ENCODE measurements around the gene LINGO4.

LINGO4 gene

DNA sequence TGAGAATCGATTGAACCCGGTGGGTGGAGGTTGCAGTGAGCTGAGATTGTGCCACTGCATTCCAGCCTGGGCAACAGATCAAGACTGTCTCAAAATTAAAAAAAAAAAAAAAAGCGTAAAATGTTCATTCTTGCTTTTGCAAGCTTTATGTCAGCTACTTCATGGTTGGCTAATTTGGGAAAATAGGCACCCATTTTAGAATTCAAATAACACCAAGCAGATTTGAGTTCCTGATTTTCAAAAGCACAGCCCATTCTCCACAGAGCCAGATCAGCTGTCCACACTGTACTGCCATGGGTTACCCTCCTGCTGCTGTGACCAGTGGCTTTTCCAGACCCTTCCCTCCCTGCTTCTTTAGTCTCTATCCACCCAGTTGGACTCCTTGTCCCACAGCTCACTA is 43.9 kb upstream of the LINGO4 start:
- ATAC-seq: no peak
- TF ChIP-seq ISL1 (CRISPR knock-in tag; IDR thresholded peaks at IDR 0.05) (no peak), GLIS3 (CRISPR knock-in tag; IDR thresholded peaks at IDR 0.05) (no peak), TOX (CRISPR knock-in tag; IDR thresholded peaks at IDR 0.05; ENCODE audit: borderline replicate concordance) (no peak), ZNF70 (CRISPR knock-in tag; IDR thresholded peaks at IDR 0.05) (no peak), CREB5 (CRISPR knock-in tag; IDR thresholded peaks at IDR 0.05; ENCODE audit: low read depth) (no peak), OSR1 (CRISPR knock-in tag; IDR thresholded peaks at IDR 0.05) (no peak), RARB (CRISPR knock-in tag; IDR thresholded peaks at IDR 0.05) (no peak), TCF4 (CRISPR knock-in tag; IDR thresholded peaks at IDR 0.05; ENCODE audit: borderline replicate concordance) (no peak), CSRNP3 (CRISPR knock-in tag; IDR thresholded peaks at IDR 0.05) (no peak), ZNF8 (CRISPR knock-in tag; IDR thresholded peaks at IDR 0.05) (no peak), ZNF565 (CRISPR knock-in tag; conservative IDR thresholded peaks at IDR 0.05; ENCODE audit: low read depth) (no peak)

DNA sequence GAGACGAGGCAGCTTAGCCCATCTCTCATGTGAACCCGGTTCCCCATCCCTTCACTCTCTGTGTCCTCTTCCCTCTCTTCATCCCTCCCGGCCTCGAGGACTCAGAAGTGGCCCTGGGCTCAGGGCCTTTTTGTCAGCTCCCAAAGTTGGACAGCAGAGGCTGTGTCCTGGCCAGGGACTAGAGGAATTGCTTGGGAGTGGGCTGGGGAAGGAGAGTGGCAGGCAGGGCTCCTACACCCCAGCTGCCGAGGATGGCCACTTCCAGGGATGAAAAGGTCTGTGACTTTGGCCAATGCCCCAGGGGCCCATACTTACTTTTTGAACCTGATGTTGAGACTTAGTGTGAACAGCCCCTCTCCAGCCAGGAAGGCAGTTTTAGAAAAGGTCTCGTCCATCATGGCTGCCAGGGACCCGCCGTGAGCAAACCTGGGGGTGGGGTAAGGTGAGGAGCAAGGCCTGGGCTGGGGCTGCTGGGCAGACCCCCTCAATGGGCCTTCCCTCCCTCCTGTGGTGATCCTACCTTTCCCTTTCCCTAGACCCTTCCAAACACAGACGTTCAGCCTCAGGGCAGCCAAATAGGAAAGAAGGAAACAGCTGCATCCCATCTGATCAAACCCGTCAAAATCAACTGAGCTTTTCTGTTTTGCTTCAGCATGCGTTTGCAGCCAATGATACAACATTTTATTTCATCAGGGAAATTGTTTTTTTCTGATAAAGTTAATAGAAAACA is 42.8 kb upstream of the LINGO4 start:
- peak; percentile 22; the same call in 2 of the 3 replicates for ATAC-seq
- peak; percentile 57; the same call in 1 of the 2 replicates for TF ChIP-seq TCF4 (CRISPR knock-in tag; IDR thresholded peaks at IDR 0.05; ENCODE audit: borderline replicate concordance)
- TF ChIP-seq TOX (CRISPR knock-in tag; IDR thresholded peaks at IDR 0.05; ENCODE audit: borderline replicate concordance): no peak

DNA sequence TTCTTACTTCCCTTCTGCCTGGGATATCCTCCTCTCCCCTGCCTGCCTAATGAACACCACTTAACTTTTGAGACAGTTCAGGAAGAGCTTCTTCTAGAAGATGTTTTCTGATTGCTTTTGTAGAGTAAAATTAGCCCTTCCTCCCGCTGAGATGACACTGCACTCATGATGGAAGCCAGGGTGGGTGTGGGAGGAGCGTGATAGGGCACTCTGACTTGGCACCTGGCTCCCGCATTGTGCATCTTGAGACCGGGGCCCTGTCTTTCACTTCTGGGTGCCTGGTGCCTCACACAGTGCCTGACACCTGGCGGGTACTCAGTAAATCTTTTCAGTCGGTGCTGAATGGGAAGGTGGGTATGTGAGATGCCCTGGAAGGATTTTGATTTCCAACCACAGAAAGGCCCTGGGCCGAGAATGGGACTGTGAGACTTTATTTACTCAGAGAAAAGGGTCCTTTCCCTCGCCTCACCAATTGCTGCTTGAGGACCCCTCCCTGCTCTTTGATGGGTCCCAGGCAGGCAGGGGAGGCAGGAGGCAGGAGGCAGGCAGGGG is 41.5 kb upstream of the LINGO4 start:
- no peak for TF ChIP-seq CSRNP3 (CRISPR knock-in tag; IDR thresholded peaks at IDR 0.05)
- TF ChIP-seq ISL1 (CRISPR knock-in tag; IDR thresholded peaks at IDR 0.05): no peak
- TF ChIP-seq, protein P1, sequence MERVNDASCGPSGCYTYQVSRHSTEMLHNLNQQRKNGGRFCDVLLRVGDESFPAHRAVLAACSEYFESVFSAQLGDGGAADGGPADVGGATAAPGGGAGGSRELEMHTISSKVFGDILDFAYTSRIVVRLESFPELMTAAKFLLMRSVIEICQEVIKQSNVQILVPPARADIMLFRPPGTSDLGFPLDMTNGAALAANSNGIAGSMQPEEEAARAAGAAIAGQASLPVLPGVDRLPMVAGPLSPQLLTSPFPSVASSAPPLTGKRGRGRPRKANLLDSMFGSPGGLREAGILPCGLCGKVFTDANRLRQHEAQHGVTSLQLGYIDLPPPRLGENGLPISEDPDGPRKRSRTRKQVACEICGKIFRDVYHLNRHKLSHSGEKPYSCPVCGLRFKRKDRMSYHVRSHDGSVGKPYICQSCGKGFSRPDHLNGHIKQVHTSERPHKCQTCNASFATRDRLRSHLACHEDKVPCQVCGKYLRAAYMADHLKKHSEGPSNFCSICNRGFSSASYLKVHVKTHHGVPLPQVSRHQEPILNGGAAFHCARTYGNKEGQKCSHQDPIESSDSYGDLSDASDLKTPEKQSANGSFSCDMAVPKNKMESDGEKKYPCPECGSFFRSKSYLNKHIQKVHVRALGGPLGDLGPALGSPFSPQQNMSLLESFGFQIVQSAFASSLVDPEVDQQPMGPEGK (CRISPR knock-in tag; IDR thresholded peaks at IDR 0.05; ENCODE audit: borderline replicate concordance): no peak
- no peak for TF ChIP-seq TCF4 (CRISPR knock-in tag; IDR thresholded peaks at IDR 0.05; ENCODE audit: borderline replicate concordance)
- TF ChIP-seq ZC3H10 (CRISPR knock-in tag; IDR thresholded peaks at IDR 0.05): no peak
- no peak for TF ChIP-seq ZNF8 (CRISPR knock-in tag; IDR thresholded peaks at IDR 0.05)
- no peak for TF ChIP-seq ARNTL (CRISPR knock-in tag; IDR thresholded peaks at IDR 0.05; ENCODE audit: borderline replicate concordance, low read depth)
- no peak for TF ChIP-seq ESRRG (CRISPR knock-in tag; IDR thresholded peaks at IDR 0.05)
- TF ChIP-seq RARB (CRISPR knock-in tag; IDR thresholded peaks at IDR 0.05): no peak
- no peak for TF ChIP-seq CSDC2 (CRISPR knock-in tag; IDR thresholded peaks at IDR 0.05)
- TF ChIP-seq POU6F1 (CRISPR knock-in tag; IDR thresholded peaks at IDR 0.05; ENCODE audit: borderline replicate concordance, low read depth): no peak

GRCh38 chr1:151846062-151846568 is 40.9 kb upstream of the LINGO4 start:
- ATAC-seq: peak; percentile 59
- TF ChIP-seq ESRRG (CRISPR knock-in tag; IDR thresholded peaks at IDR 0.05) (no peak), ZNF565 (CRISPR knock-in tag; conservative IDR thresholded peaks at IDR 0.05; ENCODE audit: low read depth) (no peak), ZNF8 (CRISPR knock-in tag; IDR thresholded peaks at IDR 0.05) (no peak), OSR1 (CRISPR knock-in tag; IDR thresholded peaks at IDR 0.05) (no peak), TOX (CRISPR knock-in tag; IDR thresholded peaks at IDR 0.05; ENCODE audit: borderline replicate concordance) (no peak), ZFP3 (CRISPR knock-in tag; IDR thresholded peaks at IDR 0.05) (no peak), ARNTL (CRISPR knock-in tag; IDR thresholded peaks at IDR 0.05; ENCODE audit: borderline replicate concordance, low read depth) (no peak), TSHZ2 (CRISPR knock-in tag; IDR thresholded peaks at IDR 0.05) (no peak), CSDC2 (CRISPR knock-in tag; IDR thresholded peaks at IDR 0.05) (no peak), POU6F1 (CRISPR knock-in tag; IDR thresholded peaks at IDR 0.05; ENCODE audit: borderline replicate concordance, low read depth) (no peak), TCF4 (CRISPR knock-in tag; IDR thresholded peaks at IDR 0.05; ENCODE audit: borderline replicate concordance) (no peak)

More for the DNA sequence above, 41.5 kb upstream of the LINGO4 start:
- ATAC-seq: no peak
